Fibroblast of the conjunctiva (primary cell): ENCODE results near the gene STEAP3.

Source experiments
- DNase-seq: peaks from one replicate; pipeline ENCODE4 v3.0.0-alpha.2; 2010; ENCODE audit warnings: low read depth

The STEAP3 gene

DNA sequence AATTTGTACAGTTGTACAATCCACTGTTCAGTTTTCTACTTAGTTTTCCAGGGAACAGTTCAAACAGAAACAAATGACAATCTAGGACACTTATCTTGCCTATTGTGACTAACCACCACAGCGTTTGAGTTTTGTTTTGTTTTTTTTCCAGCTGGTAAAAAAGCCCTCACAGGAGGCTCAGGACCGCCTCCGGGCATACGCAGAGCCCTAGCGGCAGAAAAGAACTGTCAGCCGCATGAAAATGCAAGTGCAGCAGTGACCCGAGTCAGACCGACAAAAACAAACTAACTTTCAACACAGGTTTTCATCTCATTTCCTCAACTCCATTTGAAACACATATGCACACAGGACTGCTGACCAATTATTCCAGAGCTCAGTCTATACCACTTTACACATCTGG lies 68.6 kb downstream of the STEAP3 start:
- DNase-seq, result no peak

DNA sequence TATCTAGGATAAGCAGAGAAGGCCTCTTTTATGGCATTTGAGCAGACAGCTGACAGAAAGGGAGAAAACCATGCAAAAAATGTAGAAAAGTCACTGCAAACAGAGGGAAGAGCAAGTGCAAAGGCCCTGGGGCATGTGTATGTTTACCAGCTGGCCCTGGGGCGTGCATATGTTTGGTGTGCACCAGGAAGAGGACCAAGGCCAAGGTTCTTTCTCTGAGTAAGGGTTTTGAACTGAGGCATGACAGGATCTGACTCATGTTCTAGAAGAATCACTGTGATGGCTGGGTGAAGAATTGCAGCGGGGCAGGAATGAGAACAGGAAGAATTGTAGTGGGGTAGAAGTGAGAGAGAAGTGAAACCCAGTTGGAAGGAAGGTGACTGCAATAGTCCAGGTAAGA lies 69.6 kb downstream of the STEAP3 start:
- DNase-seq, result no peak

DNA sequence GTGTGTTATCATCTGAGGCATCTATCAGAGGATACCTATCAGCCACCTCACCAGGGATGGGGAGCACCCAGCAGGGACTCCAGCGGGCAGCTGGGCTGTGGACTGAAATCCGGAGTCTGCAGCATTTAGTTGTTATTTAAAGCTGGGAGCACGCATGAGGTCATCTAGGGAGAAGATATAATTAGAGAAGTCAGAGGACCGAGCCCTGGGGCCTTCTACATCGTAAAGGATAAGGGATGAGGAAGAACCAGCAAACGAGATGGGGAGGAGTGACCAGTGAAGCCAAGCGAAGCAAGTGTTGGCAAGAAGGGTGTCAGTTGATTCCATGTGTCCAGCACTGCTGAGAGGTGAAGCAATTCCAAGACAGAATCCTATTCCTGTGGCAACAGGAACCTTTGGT lies 70.3 kb downstream of the STEAP3 start:
- no peak for DNase-seq

DNA sequence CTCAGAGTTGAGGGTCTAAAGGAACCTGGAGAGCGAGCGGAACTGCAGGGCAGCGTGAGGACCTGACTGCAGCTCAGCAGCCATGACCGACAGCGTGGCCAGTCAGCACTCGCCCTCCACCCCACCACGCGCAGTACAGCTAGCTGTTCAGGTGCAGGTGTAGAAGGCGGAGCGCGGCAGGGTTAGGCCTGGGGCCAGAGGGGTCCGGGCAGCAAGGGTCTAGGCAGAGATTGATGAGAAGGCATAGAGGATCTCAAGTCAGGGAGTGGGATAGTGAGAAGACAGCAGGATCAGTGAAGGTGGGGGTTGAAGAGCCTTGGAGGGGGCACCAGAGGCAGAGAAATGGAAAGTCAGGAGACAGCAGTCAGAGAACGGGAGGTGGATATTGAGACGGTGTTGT lies 71.0 kb downstream of the STEAP3 start:
- no peak for DNase-seq

DNA sequence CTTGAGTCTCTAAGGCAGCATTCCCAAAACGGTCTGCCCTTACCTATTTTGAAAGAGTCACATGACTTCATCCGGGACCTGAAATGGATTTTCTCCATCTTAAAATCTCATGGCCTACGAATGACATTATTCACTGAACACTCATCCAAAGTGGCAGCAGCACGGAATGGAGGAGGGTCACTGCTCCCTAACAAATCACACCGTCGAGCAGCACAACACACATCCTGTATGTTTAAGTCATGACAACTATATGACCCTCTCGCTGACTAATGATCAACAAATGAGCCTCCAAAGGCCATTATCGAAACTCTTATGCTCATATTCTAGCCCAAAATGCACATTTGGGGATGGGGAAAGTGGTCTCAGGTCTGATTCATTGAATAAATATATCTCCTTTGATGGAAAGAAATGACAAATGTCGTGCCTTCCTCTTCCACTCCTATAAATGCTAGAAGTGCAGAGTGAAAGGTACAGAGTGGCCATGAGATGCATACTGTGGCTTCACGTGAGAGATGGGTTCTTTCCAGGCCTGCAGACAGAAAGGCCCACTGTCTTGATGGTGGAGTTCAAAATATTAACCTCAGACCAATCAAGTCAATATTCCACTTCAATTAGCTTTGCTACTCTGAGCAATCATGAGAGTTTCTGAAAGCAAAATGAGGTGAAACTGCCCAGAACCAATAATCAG lies 72.2 kb downstream of the STEAP3 start:
- no peak for DNase-seq

DNA sequence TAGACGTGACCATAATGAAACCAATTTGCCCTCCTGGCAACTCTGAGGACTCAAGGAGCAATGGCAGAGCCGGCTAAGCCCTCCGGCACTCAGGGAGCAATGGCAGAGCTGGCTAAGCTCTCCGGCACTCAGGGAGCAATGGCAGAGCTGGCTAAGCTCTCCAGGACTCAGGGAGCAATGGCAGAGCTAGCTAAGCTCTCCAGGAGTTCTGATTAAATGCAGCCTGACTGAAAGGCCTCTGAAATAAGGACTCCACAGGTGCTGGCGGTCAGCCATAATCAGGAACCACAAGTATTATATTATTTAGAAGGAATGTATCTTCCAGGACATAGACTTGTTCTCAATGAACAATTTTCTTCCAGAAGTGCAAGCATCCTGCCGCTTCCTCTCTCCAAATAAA lies 77.8 kb downstream of the STEAP3 start:
- DNase-seq, result no peak

DNA sequence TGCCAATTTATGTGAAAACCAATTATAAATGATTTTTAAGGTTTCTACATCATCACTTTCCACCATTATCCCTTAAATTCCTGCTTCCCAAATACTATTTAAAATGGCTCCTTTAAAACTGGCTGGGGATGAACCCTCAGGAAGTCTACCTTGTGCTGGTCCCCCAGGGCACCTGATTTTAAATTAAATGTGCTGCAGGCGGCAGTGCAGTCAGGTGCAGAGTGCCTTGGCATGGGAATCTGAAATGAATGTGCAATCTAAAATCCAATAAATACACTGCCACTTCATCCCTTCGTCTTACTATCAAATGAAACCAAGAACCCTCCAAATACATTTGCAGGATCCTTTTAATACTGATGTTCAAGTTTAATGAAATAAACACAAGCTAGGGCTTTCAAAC lies 81.2 kb downstream of the STEAP3 start:
- DNase-seq, result no peak

DNA sequence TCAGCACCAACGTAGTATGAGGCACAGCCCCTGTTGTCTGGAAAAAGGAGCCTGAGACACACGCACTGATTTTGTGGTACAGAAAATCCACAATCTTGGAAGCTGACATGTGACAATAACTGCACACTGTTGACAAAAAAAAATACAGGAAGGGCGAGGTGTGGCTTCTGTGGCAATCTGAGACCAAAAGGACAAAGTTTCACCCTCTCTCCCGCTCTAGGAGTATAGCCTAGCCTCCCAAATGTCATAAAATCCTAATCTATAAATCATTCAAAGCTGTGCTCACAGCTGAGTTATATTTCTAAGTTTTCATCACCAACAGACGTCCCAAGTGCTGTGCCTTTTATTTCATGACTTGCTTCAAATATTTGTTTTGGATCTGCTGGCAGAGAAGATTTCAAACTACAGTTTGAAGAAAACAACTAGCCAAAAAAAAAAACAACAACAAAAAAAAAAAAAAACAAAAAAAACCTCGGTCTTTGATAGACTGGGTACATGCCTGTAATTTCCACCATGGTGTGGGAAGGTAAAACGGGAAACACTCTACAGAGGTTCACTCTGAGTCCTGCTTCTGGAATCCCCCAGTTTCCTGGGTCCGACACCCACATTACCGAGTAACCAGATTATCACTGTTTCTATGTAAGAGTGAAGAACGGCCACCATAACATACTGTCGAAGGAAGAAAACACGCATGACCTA lies 82.0 kb downstream of the STEAP3 start:
- DNase-seq, result no peak

DNA sequence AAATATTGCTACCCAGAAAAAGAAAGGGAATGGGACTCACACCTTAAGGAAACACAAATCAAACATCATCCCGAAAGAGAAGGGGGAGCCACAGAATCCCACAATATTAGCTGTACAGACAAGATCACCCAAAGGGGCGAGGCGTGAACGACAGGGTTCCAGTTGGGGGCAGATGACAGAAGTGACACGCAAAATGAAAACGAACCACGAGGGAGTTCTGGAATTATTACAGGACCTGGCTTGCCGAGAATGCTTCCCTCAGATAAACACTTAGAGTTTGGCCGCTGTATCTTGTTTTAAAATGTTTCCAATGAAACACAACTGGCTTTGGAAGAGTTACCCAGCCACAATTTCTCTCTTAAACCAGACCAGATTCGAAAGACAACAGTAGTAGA lies 82.6 kb downstream of the STEAP3 start:
- DNase-seq, result no peak

DNA sequence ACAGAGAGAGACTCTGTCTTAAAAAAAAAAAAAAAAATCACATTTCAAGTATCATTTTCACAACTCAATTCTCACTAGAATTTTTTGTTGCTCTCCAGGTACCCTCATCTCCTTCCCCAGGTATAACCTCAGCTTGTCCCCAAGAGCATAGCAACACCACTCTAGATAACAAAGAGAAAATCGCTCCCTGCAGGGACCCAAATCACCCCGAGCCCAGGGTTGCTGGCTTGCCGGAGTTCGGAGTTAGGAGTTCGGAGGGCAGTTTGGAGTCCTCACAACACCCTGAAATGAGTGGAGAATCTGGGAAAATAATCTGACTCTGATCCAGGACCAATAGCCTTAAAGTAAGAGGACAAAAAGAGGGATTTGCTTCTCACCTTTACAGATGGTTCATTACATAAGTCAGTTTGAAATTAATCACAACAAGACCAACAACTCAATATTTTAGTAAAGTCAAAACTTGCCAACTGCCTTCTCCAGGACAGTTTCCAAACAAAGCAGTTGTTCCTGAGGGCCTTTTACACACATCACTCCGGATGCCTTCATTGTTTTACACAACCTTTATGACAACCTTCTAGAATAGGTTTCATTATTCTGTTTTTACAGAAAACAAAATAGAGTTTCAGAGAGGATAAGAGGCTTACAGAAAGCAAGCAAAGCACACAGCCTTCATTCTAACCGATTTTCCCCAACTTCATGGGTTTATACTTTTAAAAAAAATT lies 83.9 kb downstream of the STEAP3 start:
- no peak for DNase-seq

DNA sequence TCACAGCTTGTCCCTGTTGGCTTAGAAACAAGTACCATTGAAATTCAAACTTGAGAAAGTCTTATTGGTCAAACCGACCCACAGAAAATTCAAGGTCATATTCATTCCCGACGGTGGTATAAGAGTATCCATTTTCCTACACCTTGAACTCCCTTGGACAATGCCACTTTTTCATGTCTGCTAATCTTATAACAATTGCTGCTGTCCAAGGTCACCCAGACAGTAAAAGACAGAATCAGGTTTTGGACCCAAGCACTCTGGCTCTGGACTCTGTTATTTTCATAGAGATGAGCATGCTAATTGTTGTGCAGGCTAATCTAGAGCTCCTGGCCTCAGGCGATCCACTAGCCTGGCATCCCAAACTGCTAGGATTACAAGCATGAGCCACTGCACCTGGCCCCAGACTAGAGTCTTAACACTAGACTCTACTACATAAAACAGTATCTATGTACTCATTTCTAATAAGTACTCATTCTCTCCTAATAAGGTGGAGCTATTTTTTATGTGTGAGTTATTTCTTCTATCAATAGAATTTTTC lies 85.2 kb downstream of the STEAP3 start:
- DNase-seq, result no peak

DNA sequence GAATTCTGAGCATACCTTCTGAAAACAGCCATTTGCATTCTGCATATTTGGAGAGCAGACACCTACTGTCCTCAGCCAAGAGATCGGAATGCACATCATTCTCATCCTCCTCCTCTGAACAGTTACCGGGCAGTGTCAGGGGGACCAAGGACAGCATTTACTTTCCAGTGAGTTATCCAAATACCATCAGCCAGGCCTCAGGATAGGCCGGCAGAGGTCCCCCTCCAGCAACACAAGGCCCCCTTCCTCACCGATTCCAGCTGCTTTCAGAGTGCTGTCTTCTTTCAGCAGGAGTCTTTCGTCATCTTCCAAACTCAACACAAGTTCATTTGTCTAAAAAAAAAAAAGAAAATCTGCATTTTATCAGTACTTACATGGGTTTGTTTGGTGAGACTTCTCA lies 87.7 kb downstream of the STEAP3 start:
- no peak for DNase-seq

DNA sequence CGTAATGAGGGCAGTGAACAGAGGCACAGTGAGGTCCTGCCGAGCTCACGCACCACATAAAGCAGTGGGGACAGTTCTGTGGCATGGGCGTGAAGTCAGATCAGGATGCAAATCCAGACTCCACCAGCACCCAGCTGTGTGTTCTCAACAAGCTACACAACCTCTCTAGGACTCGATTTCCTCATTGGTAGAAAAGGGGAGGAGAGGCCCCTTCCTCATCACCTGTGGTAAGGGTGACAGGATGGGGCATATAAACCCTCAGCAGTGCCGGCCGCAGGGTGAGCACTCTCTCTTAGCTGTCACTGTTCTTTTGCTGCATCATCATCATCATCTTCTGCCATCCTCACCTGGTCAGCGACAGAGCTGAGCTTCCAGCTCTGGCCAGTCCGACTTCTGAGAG lies 88.2 kb downstream of the STEAP3 start:
- DNase-seq, result no peak
